Neural progenitor cell (in vitro differentiated cells): ENCODE data around the gene GBF1. TPM values are rescaled to one million over a fixed set of nuclear protein-coding genes. Genes with fewer than 3 reads are reported as not detected.

Source experiments
- DNase-seq: peaks from one replicate; pipeline ENCODE4 v3.0.0-alpha.2; 2016; ENCODE audit warnings: low spot score
- H2AFZ ChIP-seq: fragments of 200-600 bp; sonication (generic); replicated peaks from 2 replicates; pipeline ENCODE4 v1.6.1; 2016; ENCODE audit warnings: antibody characterized with exemption
- H3F3A ChIP-seq: fragments of 200-600 bp; sonication (generic); 2 replicates; pipeline ENCODE4 v1.6.1; 2016; ENCODE audit warnings: antibody characterized with exemption, low read depth
- H3K27ac ChIP-seq: fragments of 200-600 bp; sonication (generic); 2 replicates; pipeline ENCODE4 v1.5.1; 2016; ENCODE audit warnings: mild to moderate bottlenecking
- H3K27me3 ChIP-seq: fragments of 200-600 bp; sonication (generic); 2 replicates; pipeline ENCODE4 v1.6.1; 2016; ENCODE audit warnings: mild to moderate bottlenecking, moderate library complexity
- H3K36me3 ChIP-seq: fragments of 200-600 bp; sonication (generic); 2 replicates; pipeline ENCODE4 v1.5.1; 2016
- H3K4me1 ChIP-seq: fragments of 200-600 bp; sonication (generic); 2 replicates; pipeline ENCODE4 v1.6.1; 2016; ENCODE audit warnings: mixed run types
- H3K4me2 ChIP-seq: fragments of 200-600 bp; sonication (generic); 2 replicates; pipeline ENCODE4 v1.6.1; 2016
- H3K4me3 ChIP-seq: fragments of 200-600 bp; sonication (generic); 2 replicates; pipeline ENCODE4 v1.5.1; 2016
- H3K79me2 ChIP-seq: fragments of 200-600 bp; sonication (generic); 2 replicates; pipeline ENCODE4 v1.6.1; 2016; ENCODE audit warnings: low read depth
- H3K9ac ChIP-seq: fragments of 200-600 bp; sonication (generic); 2 replicates; pipeline ENCODE4 v1.6.1; 2016
- H3K9me3 ChIP-seq: fragments of 200-600 bp; sonication (generic); 2 replicates; pipeline ENCODE4 v1.5.1; 2016; ENCODE audit warnings: low read depth
- H4K20me1 ChIP-seq: fragments of 200-600 bp; sonication (generic); 2 replicates; pipeline ENCODE4 v1.6.1; 2016; ENCODE audit warnings: low read depth
- H3K27ac Mint-ChIP-seq: 3 replicates; pipeline ENCODE4 v1.8.0; 2021; ENCODE audit warnings: mixed read lengths
- H3K27me3 Mint-ChIP-seq: 2 replicates; pipeline ENCODE4 v1.8.0; 2022; ENCODE audit warnings: low read depth, mild to moderate bottlenecking, inconsistent platforms, moderate library complexity, mixed read lengths; ENCODE audit not compliant: insufficient read depth
- H3K36me3 Mint-ChIP-seq: 3 replicates; pipeline ENCODE4 v1.8.0; 2021; ENCODE audit warnings: mixed read lengths
- H3K4me1 Mint-ChIP-seq: 3 replicates; pipeline ENCODE4 v1.8.0; 2021; ENCODE audit warnings: mixed read lengths
- H3K4me3 Mint-ChIP-seq: 3 replicates; pipeline ENCODE4 v1.8.0; 2021; ENCODE audit warnings: mild to moderate bottlenecking, moderate library complexity, mixed read lengths
- H3K9me3 Mint-ChIP-seq: 3 replicates; pipeline ENCODE4 v1.8.0; 2020; ENCODE audit warnings: mixed read lengths
- CTCF ChIP-seq: fragments of 200-600 bp; sonication (generic); IDR thresholded peaks from 2 replicates; pipeline ENCODE4 v1.5.1; 2017; ENCODE audit warnings: antibody characterized with exemption, mild to moderate bottlenecking
- EZH2 ChIP-seq: fragments of 200-600 bp; sonication (generic); IDR thresholded peaks from 2 replicates; pipeline ENCODE4 v1.6.1; 2017; ENCODE audit warnings: antibody characterized with exemption, mild to moderate bottlenecking, moderate library complexity
- EZH2phosphoT487 ChIP-seq: fragments of 200-600 bp; sonication (generic); IDR thresholded peaks from 2 replicates; pipeline ENCODE4 v1.6.1; 2017; ENCODE audit warnings: antibody characterized with exemption
- total RNA-seq: library from RNA; depleted of rRNA; stranded (reverse); fragments of >200 nt; gene quantifications from 2 replicates; pipeline ENCODE4 v1.2.3, GENCODE V29; 2015; ENCODE audit warnings: low replicate concordance

The GBF1 gene
- total RNA-seq, 1 donor from 2014 or later, result 23.5 TPM

- TF ChIP-seq EZH2 (no peak), CTCF (no peak), EZH2phosphoT487 (peak; percentile 55)
- Mint-ChIP-seq H3K4me1 (peaks cover 22% of the 10 kb centered on the region), H3K27me3 (peaks cover 55% of the 10 kb centered on the region), H3K4me3 (peak overlapping the region; percentile 81), H3K9me3 (no peaks in the 10 kb centered on the region), H3K27ac (no peak overlapping the region), H3K36me3 (no peaks in the 10 kb centered on the region)
- DNase-seq, result peak; percentile 52
- peaks cover 14% of the 10 kb centered on the region for H3K4me1 ChIP-seq
- peaks cover 85% of the 10 kb centered on the region for H3K27me3 ChIP-seq
- peaks cover under 1% of the 10 kb centered on the region for H3K79me2 ChIP-seq
- no peak overlapping the region for H3K9ac ChIP-seq
- H4K20me1 ChIP-seq, result peaks cover 19% of the 10 kb centered on the region
- H3K36me3 ChIP-seq, result no peaks in the 10 kb centered on the region
- no peak overlapping the region for H3K27ac ChIP-seq
- peak overlapping the region; percentile 66 for H3K4me3 ChIP-seq
- peak overlapping the region; percentile 76 for H3K4me2 ChIP-seq
- peaks cover 13% of the 10 kb centered on the region for H3F3A ChIP-seq
- no peaks in the 10 kb centered on the region for H3K9me3 ChIP-seq
- peak overlapping the region; percentile 78 for H2AFZ ChIP-seq
Measured at GRCh38 chr10:102240467-102241031, 4.8 kb upstream of the GBF1 start.

- no peak overlapping the region for H3K27ac Mint-ChIP-seq
- Histone ChIP-seq H3K4me1 (peaks cover 14% of the 10 kb centered on the region), H3F3A (peaks cover 18% of the 10 kb centered on the region), H3K4me2 (peak overlapping the region; percentile 76), H3K9ac (no peak overlapping the region), H4K20me1 (peaks cover 21% of the 10 kb centered on the region), H3K79me2 (peaks cover 5% of the 10 kb centered on the region), H3K27me3 (peaks cover 80% of the 10 kb centered on the region), H3K27ac (no peak overlapping the region), H3K36me3 (no peaks in the 10 kb centered on the region), H3K4me3 (peak overlapping the region; percentile 66), H3K9me3 (no peaks in the 10 kb centered on the region), H2AFZ (peak overlapping the region; percentile 78)
- H3K36me3 Mint-ChIP-seq, result no peaks in the 10 kb centered on the region
- H3K27me3 Mint-ChIP-seq, result peaks cover 53% of the 10 kb centered on the region
- no peak for DNase-seq
- peaks cover 20% of the 10 kb centered on the region for H3K4me1 Mint-ChIP-seq
- no peaks in the 10 kb centered on the region for H3K9me3 Mint-ChIP-seq
- H3K4me3 Mint-ChIP-seq, result peak overlapping the region; percentile 78
- TF ChIP-seq EZH2phosphoT487 (no peak), CTCF (no peak), EZH2 (peak; percentile 80)
Measured at GRCh38 chr10:102241032-102241443, 4.3 kb upstream of the GBF1 start.

- no peak within 1 kb of the TSS for H3K27ac ChIP-seq
- H3F3A ChIP-seq, result peaks cover 19% of the 10 kb centered on the region
- H4K20me1 ChIP-seq, result peaks cover 27% of the 10 kb centered on the region
- Mint-ChIP-seq H3K4me1 (peaks cover 24% of the 10 kb centered on the region), H3K27me3 (peaks cover 49% of the 10 kb centered on the region), H3K27ac (no peak within 1 kb of the TSS), H3K36me3 (no peaks in the 10 kb centered on the region), H3K4me3 (peak within 1 kb of the TSS; percentile 81), H3K9me3 (no peaks in the 10 kb centered on the region)
- H3K36me3 ChIP-seq, result no peaks in the 10 kb centered on the region
- no peaks in the 10 kb centered on the region for H3K9me3 ChIP-seq
- H3K27me3 ChIP-seq, result peaks cover 74% of the 10 kb centered on the region
- H3K79me2 ChIP-seq, result peaks cover 10% of the 10 kb centered on the region
- H3K4me2 ChIP-seq, result peak within 1 kb of the TSS; percentile 76
- TF ChIP-seq EZH2 (no peak), CTCF (peak; percentile 29), EZH2phosphoT487 (peak; percentile 45)
- DNase-seq, result peak; percentile 99
- peaks cover 17% of the 10 kb centered on the region for H3K4me1 ChIP-seq
- H3K4me3 ChIP-seq, result peak within 1 kb of the TSS; percentile 66
- peak within 1 kb of the TSS; percentile 78 for H2AFZ ChIP-seq
- no peak within 1 kb of the TSS for H3K9ac ChIP-seq
Measured at GRCh38 chr10:102241444-102242117, 3.8 kb upstream of the GBF1 start, which contains the start of gene PITX3. Gene PITX3, minus strand, starts transcription at chr10:102241512. Its CDS starts 9,432 bp downstream, at chr10:102232080.
